Measurements from ENCODE around the gene HLA-DRB5. TPM values are rescaled to one million over a fixed set of nuclear protein-coding genes. Genes with fewer than 3 reads are reported as not detected.

The HLA-DRB5 gene
- total RNA-seq, 6 experiments from 2014 or later, result not detected

DNA sequence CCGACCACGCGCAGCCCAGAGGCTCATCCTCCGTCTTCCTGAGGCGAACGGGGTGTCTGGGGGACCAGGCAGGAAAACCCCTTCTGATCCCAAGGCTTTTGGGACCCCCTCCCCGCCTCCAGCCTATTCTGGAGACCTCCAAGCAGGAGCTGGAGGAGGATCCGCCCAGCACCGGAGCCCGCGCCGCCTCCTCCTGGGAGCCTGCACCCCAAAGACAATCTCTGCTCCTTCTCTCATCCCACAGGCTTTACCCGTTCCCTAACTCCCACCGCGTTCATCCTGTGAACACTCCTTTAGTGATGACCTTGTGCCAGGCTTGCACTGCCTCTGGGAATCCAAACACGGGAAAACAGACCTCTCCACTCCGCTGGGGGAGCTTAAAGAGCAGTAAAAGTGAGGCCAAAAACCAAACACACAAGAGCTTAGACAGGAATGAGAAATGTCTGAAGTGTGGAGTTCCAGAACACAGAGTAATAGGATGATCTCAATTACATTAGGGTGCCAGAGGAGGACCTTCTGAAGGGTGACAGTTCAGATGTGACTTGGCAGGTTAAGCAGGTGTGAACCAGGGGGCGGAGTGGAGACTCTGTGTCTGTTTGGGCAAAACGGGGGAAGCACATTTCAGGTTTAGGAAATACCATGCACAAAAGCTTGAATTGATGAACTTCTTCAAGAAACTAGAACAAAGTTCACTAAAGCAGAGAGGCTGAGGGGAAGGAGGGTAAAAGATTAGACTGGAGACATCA, 7.6 kb downstream of the HLA-DRB5 start:
- H3K4me3 Mint-ChIP-seq, result no peak overlapping the region
- peaks cover 6% of the 10 kb centered on the region; the same call in 1 of the 2 replicates for H3K27me3 Mint-ChIP-seq (ENCODE audit: insufficient read depth)

DNA sequence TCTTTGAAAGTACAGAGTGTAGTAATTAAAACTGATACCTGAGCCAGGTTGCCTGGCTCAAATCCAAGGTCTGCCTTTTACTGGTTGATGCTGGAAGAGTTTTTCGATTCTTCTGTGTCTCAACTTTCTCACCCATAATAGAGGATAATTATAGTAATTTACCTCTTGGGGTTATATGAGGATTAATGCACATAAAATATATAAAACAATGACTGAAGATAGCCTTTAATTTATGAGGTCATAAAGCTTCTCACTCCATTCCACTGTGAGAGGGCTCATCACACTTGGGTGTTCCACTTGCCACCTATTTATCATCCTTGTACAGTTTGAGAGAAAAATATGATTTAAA, 10.2 kb downstream of the HLA-DRB5 start:
- H3K36me3 Mint-ChIP-seq (ENCODE audit: low read depth), result no peaks in the 10 kb centered on the region
- H3K9me3 Mint-ChIP-seq, result no peaks in the 10 kb centered on the region
- DNase-seq, result no peak
- H3K27me3 Mint-ChIP-seq (ENCODE audit: insufficient read depth), result peaks cover 6% of the 10 kb centered on the region; the same call in 1 of the 2 replicates
- H3K4me3 Mint-ChIP-seq, result no peak overlapping the region
- TF ChIP-seq, protein P1, sequence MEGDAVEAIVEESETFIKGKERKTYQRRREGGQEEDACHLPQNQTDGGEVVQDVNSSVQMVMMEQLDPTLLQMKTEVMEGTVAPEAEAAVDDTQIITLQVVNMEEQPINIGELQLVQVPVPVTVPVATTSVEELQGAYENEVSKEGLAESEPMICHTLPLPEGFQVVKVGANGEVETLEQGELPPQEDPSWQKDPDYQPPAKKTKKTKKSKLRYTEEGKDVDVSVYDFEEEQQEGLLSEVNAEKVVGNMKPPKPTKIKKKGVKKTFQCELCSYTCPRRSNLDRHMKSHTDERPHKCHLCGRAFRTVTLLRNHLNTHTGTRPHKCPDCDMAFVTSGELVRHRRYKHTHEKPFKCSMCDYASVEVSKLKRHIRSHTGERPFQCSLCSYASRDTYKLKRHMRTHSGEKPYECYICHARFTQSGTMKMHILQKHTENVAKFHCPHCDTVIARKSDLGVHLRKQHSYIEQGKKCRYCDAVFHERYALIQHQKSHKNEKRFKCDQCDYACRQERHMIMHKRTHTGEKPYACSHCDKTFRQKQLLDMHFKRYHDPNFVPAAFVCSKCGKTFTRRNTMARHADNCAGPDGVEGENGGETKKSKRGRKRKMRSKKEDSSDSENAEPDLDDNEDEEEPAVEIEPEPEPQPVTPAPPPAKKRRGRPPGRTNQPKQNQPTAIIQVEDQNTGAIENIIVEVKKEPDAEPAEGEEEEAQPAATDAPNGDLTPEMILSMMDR (IDR thresholded peaks at IDR 0.05), result no peak
- no peaks in the 10 kb centered on the region for H3K4me1 Mint-ChIP-seq (ENCODE audit: low read depth)
- no peak overlapping the region for H3K27ac Mint-ChIP-seq

More for the DNA sequence above, 7.6 kb downstream of the HLA-DRB5 start:
- no peaks in the 10 kb centered on the region for H3K9me3 Mint-ChIP-seq
- H3K27ac Mint-ChIP-seq, result no peak overlapping the region
- H3K4me1 Mint-ChIP-seq (ENCODE audit: low read depth), result no peaks in the 10 kb centered on the region
- TF ChIP-seq, protein P1 (IDR thresholded peaks at IDR 0.05), result no peak
- no peaks in the 10 kb centered on the region for H3K36me3 Mint-ChIP-seq (ENCODE audit: low read depth)
- DNase-seq, result no peak

DNA sequence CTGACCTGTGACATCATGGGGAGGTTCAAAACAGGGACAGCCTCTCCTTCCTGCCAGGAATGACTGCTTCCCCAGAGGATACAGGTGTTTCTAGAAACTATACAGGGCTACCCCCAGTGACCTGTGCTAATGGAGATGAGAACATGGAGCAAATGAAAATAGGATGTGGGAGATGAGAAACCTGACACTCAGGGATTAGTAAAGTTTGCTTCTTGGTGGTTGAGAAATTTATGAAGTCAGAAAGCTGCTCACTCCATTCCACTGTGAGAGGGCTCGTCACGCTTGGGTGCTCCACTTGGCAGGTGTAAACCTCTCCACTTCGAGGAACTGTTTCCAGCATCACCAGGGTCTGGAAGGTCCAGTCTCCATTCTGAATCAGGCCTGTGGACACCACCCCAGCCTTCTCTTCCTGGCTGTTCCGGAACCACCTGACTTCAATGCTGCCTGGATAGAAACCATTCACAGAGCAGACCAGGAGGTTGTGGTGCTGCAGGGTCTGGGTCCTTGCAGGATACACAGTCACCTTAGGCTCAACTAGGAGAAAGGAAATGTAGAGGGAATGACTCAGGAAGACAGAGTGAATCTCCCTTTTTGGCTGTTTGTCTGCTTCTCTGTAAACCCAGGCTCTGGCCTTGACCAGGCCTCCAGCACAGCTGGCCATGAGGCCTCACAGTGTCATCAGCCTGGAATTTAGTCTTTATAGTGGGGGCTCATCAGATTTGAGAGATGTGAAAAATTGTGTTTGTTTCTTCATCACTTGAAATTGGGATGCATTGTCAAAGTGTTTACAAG, 10.8 kb downstream of the HLA-DRB5 start:
- Mint-ChIP-seq H3K27me3 (ENCODE audit: insufficient read depth) (peaks cover 6% of the 10 kb centered on the region; the same call in 1 of the 2 replicates), H3K36me3 (ENCODE audit: low read depth) (no peaks in the 10 kb centered on the region), H3K4me3 (no peak overlapping the region), H3K9me3 (no peaks in the 10 kb centered on the region), H3K4me1 (ENCODE audit: low read depth) (no peaks in the 10 kb centered on the region), H3K27ac (no peak overlapping the region)
- TF ChIP-seq, protein P1 (IDR thresholded peaks at IDR 0.05), result no peak
- DNase-seq, result no peak

DNA sequence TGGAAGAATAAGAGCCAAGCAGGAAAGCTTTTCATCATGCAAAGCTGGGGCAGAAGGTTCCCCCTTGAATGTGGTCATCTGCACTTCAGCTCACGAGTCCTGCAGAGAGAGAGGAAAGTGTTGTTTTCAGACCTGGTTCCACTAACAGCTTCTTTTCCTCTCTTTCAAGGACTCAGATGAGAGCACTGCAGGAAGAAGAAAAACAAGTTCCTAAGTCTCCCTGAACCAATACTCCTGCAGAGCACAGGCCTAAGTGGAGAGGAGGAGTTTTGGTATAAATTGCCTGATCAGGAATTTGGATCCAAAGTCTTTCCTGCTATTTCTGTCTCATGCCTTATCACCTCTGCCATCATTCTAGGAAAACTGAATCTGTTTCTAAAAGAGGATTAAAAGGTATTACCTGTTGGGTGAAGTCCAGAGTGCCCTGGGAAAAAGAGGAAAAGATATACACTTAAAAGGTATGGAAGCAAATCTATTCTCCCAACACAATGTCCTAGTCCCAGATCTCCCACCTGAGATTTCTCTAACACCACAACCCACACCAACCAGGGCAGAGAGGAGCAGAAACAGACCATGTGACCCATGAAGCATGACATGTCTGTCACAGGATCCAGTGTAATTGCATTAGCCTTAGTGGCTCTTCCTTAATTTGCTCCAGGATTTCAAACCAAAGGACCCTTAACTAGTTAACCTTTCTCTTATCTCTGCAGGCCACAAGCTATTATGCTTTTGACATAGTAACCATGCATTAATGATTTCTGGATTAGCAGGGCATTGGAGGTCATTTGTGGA, 12.2 kb downstream of the HLA-DRB5 start:
- TF ChIP-seq, protein P1 (IDR thresholded peaks at IDR 0.05), result no peak
- no peak for DNase-seq
- Mint-ChIP-seq H3K36me3 (ENCODE audit: low read depth) (no peaks in the 10 kb centered on the region), H3K9me3 (no peaks in the 10 kb centered on the region), H3K27ac (no peak overlapping the region), H3K4me1 (ENCODE audit: low read depth) (no peaks in the 10 kb centered on the region), H3K27me3 (ENCODE audit: insufficient read depth) (peaks cover 6% of the 10 kb centered on the region; the same call in 1 of the 2 replicates), H3K4me3 (no peak overlapping the region)

DNA sequence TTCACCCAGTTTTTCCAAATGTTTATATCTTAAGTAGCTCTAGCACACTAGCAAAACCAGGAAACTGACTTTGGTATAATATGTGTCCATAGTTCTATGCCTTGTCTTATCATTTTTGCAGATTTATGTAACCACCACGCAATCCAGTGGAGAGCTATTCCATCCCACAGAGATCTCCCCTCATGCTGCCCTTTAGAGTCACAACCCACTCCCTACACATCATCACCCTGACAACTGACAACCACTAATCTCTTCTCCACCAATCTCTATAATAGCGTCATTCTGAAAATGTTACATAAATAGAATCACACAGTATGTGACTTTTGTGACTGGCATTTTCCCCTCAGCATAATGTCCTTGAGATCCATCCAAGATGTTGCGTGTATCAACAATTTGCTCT, 29.1 kb downstream of the HLA-DRB5 start:
- Mint-ChIP-seq H3K27ac (no peak overlapping the region), H3K27me3 (ENCODE audit: insufficient read depth) (no peaks in the 10 kb centered on the region), H3K4me3 (no peak overlapping the region), H3K9me3 (no peaks in the 10 kb centered on the region), H3K4me1 (ENCODE audit: low read depth) (no peaks in the 10 kb centered on the region), H3K36me3 (ENCODE audit: low read depth) (no peaks in the 10 kb centered on the region)
- DNase-seq, result no peak
- TF ChIP-seq, protein P1 (IDR thresholded peaks at IDR 0.05), result no peak
